GM21360 (cell line): ENCODE data around the gene CDK11A.
"Not testable (repeated sequence)": the region's sequence is repeated elsewhere in the genome, so short reads cannot be mapped to it uniquely, and the experiment has no call there.

Source experiments
- ATAC-seq: cut with Tn5 transposase; IDR thresholded peaks from one replicate; pipeline ENCODE4 v1.9.1; 2021; ENCODE audit warnings: mild to moderate bottlenecking, moderate library complexity; ENCODE audit not compliant: unreplicated experiment

Gene CDK11A

DNA sequence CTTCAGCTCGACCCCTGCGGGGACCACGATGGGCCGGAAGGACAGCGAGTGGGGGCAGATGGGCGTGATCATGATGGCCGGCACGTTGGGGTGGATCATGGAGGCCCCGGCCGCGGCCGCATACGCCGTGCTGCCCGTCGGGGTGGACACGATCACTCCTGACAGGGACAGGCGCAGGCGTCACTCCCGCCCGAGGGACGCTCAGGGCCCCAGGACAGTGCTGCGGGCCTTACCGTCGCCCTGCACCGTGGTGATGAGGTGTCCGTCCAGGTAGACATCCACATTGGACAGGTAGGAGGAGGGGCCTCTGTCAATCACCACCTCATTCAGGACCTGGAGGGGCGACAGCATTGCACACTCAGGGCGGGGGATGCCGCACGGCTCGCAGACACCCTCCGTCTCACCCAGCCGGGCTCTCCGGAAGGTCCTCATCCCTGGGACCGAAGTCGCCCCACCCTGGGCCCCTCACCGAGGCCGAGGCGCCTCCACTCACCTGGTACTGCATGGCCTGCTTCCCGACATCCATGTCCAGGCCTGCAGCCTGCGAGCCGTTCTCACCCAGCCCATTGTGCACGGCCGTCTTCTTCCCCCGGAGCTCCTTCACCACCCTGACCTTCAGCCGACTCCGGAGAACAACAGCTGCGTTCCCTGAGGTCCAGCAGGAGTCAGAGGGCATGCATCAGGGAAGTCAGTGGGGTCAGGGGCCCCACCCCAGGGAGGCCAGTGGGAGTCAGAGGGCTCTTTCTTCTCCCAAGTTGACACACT is 30.1 kb upstream of the CDK11A start:
- ATAC-seq, result no peak

- ATAC-seq, result no peak
These were observed 29.4 kb upstream of the CDK11A start for GRCh38 chr1:1753607-1754005.

DNA sequence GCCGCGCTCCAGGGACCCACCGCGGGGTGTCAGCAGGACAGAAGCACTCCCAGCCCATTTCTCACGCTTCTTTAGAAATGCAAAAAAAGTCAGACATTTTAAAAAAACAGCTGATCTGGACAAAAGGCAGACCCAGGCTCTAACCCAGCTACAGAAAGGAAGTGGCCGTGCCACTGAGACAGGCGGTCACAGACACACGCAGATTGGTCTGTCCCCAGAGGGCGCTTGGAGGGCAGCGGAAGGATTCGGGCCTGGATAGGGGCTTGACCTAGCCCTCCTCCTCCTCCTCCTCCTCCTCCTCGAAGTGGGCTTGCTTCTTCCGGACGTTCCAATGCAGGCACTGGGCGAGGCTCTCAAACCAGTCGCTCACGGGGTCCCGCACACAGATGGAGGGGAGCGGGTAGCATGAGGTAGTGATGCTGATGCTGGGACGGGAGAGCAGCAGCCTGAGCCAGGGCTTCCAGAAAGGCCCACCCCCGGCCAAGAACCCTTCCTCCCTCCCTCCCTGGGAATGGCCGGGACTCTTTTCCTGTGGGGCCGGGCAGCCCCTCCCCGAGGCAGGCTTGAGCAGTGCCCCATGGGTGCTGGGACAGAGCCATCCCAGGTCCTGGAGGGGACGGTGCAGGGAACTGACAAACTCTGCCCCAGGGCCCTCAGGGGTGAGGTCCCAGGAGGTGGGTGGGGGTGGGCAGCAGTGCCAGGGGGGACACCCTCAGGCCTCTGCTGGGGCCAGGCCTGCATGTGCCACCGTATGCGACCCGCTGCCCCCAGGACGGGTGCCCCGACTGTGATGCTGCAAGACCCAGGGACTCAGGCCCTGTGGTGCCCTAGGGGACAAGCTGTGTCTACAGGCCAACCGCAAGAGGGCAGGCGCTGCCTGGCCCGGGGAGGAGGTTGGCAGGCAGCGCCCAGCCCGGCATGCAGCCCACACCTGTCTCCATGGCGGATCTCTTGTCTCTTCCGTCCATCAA is 28.8 kb upstream of the CDK11A start:
- ATAC-seq, result no peak

DNA sequence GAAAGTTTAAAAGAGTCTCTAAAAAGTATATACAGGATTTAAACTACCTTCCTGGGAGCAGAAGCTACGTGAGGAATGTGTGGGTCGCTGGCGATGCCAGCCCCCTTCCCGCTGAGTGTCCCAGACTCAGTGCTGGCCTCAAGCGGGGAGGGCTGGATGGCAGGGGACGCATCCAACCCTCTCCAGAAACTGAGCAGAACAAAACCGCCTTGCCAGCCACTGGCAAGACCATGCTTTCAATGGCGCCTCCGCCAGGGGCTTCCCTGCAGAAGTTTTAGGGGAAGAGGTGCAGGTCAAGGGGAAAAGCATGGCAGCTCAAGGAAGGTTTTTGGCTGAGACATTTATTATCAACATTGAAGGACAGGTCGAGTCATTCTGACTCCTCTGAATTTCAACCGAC is 28.0 kb upstream of the CDK11A start:
- no peak for ATAC-seq

DNA sequence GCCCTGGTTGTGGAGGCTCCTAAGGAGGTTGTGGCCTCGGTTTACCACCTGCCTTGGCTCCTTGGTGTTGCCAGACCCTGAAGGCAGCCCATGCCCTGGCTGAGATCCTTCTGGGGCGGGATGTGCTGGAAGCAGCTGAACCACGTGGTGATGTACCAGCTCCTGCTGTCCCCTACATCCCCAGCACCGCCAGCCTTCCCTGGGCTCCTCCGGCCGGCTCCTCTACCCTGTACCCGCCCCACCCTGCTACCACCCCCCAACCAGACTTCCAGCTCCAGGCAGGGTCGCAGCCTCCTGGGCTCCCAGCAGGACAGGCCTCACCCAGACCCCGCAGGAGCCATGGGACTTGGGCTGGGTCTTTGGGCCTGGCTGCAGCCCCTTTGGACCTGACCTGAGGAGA is 25.8 kb upstream of the CDK11A start:
- not testable (repeated sequence) for ATAC-seq

DNA sequence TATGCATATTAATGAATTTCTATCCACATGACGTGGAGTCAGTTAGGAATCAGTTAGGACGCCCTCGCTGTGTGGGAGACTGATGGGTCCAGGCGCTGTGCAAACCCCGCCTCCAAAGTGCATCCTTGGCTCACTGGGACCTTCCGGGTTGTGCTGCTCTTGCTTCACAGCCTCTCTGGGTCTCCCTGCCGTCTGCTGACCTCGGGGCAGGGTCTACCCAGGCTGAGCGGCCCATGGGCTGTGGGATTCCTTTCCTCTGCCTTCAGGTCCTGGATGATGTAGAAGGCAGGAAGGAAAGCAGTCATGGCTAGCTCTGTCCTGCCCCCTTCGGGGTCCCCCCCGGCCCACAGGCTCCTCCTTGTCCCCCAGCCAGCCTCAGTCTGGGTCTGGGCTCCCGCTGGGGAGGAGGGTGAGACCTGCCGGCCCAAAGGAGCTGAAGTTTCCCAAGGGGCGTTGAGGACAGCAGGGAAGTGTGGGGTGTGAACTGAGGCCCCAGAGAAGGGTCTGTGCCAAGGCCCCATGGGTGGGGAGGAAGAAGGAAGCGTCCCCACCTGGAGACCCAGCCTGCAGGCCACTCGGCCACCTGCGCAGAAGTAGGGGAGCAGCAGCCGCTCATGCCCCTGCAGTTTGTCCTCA is 24.6 kb upstream of the CDK11A start:
- ATAC-seq, result no peak

- ATAC-seq, result peak; percentile 74
These were observed 22.4 kb upstream of the CDK11A start for GRCh38 chr1:1746566-1746909.

DNA sequence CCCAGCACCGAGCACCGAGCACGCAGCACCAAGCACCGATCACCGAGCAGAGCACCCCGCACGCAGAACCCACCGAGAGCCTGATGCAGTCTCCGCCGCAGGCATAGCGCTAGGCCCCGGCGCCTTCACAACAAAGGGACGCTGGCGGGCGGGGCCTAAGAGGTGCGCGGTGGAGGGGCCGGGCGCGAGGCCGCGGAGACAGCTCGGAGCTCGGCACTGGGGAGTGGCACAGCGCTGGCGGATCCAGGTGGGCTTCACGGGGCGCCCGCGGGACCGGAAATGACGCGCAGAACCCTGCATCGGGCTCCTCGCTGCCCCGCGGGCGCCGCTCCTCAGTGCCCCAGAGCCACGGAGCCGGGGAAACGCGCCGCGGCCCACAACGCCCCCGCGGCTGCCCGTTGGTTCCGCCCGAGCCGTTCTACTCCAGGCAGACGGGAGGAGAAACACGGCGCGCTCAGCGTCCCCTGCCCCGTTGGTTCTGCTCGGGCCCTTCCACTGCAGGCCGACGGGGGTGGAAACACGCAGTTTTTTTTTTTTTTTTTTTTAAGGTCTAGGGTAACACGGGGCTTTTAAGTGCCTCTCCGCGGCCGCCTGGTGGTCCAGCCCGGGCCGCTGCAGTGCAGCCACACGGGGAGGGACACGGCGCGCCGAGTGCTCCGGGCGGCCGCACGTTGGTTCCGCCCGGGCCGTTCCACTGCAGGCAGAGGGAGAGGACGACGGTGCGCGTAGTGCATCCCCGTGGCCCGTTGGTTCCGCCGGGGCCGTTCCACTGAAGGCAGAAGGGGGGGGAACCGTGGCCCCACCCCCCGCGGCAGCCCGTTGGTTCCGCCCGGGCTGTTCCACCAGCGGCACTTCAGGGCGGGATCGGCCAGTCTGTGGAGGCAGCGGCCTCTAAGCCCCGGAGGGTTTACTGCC is 21.8 kb upstream of the CDK11A start:
- peak; percentile 69 for ATAC-seq

- not testable (repeated sequence) for ATAC-seq
These were observed 18.4 kb upstream of the CDK11A start for GRCh38 chr1:1742529-1742928.

DNA sequence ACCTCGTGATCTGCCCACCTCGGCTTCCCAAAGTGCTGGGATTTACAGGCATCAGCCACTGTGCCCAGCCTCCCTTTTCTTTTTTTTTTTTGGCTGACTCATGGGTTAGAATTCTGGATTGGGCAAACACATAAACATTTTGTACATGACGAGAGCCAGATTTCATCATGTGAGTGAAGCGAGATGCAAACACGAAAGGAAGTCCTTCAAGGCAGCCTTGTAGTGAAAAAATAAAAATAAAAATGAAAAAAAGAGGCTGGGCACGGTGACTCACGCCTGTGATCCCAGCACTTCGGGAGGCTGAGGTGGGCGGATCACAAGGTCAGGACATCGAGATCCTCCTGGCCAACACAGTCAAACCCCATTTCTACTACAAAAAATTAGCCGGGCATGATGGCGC is 16.9 kb upstream of the CDK11A start:
- not testable (repeated sequence) for ATAC-seq

GRCh38 chr1:1738799-1739337 is 14.7 kb upstream of the CDK11A start:
- not testable (repeated sequence) for ATAC-seq

GRCh38 chr1:1737675-1738590 is 13.8 kb upstream of the CDK11A start:
- not testable (repeated sequence) for ATAC-seq

DNA sequence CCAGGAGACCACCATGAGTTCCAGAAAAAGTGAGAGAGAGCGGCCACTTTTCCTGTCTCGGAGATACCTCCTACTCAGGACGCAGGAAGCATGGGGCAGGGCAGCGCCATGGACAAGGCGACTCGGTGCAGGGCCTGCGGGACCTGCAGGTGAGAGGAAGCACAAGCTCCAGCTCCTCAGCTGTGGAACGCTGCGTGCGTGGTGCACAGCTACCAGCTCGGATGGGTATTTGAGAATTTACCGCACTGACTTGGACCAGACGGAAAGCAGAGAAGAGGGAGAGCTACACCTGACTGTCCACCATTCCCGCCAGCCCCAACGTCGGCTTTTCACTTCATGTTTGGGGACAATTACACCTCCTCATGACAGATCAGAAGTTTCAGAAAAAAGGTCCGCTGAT is 8.2 kb upstream of the CDK11A start:
- no peak for ATAC-seq

DNA sequence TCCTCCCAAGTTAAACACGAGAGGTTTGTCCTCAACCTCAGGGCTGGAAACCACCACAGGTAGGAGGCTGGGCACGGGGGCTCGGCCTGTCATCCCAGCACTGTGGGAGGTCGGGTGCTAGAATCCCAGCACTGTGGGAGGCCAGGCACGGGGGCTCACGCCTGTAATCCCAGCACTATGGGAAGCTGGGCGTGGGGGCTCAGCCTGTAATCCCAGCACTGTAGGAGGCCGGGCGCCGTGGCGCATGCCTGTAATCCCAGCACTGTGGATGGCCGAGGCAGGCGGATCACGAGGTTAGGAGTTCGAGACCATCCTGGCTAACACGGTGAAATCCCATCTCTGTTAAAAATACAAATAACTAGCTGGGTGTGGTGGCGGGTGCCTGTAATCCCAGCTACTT is 6.7 kb upstream of the CDK11A start:
- ATAC-seq, result no peak

GRCh38 chr1:1730230-1730629 is 6.1 kb upstream of the CDK11A start:
- not testable (repeated sequence) for ATAC-seq

DNA sequence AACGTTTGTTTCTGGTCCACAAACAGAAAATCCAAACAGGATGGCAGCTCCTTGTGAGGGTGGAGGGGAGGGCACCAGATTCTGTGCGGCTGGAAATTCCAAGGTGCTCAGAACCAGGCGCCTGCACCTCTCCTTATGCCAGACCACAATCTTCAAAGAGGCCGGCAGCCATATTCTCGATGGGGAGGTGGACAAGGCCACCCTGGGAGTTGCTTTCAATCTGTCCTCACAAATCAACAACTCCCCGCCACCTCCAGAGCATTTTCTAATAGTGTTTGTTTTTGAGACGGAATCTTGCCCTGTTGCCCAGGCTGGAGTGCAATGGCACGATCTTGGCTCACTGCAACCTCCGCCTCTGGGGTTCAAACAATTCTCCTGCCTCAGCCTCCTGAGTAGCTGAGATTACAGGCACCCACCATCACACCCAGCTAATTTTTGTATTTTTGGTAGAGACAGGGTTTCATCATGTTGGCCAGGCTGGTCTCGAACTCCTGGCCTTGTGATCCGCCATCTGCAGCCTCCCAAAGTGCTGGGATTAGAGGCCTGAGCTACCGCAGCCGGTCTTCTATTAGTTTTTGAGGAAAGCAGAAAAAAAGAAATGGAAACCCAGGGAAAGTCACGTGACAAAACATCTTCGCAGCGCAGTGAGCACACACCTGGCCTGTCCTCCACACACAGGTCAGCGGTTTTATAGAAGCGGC is 5.1 kb upstream of the CDK11A start:
- ATAC-seq, result not testable (repeated sequence)

DNA sequence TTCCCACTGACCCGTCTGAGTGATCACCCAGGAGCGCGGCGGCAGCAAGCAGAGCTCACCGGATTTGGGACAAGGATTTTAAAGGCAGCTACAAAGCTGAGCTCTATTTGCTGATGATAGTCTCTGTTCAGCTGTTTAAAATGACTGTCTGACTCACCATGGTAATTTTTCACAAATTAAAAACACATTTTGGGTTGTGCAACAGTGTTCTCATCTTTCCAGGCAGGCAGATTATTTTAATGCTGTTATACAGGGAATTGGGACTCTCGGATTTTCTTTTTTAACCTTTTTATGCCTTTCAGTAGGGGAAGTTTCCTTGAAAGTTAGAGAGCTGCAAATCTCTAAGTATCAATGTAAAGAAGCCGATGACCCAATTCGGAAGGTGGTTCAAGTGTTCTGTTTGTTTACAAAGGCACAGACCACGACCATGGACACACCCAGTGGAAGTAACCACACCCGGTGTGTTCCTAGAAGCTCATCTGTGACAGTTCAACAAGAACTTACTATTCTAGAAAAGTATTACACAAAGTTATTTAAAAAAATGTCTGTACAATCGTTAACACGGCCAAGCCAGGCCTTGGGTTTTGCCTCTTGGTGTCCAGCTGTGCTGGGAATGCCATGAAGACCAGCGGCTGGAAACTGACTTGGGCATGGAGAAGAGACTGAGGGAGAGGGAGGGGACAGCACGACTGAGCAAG is 4.3 kb upstream of the CDK11A start:
- not testable (repeated sequence) for ATAC-seq

- ATAC-seq, result not testable (repeated sequence)
These were observed 3.0 kb upstream of the CDK11A start for GRCh38 chr1:1727131-1727651.
